ENCODE results near the gene MROH2A. TPM values are rescaled to one million over a fixed set of nuclear protein-coding genes. Genes with fewer than 3 reads are reported as not detected.
"Not testable (repeated sequence)": the region's sequence is repeated elsewhere in the genome, so short reads cannot be mapped to it uniquely, and the experiment has no call there.

The MROH2A gene, protein sequence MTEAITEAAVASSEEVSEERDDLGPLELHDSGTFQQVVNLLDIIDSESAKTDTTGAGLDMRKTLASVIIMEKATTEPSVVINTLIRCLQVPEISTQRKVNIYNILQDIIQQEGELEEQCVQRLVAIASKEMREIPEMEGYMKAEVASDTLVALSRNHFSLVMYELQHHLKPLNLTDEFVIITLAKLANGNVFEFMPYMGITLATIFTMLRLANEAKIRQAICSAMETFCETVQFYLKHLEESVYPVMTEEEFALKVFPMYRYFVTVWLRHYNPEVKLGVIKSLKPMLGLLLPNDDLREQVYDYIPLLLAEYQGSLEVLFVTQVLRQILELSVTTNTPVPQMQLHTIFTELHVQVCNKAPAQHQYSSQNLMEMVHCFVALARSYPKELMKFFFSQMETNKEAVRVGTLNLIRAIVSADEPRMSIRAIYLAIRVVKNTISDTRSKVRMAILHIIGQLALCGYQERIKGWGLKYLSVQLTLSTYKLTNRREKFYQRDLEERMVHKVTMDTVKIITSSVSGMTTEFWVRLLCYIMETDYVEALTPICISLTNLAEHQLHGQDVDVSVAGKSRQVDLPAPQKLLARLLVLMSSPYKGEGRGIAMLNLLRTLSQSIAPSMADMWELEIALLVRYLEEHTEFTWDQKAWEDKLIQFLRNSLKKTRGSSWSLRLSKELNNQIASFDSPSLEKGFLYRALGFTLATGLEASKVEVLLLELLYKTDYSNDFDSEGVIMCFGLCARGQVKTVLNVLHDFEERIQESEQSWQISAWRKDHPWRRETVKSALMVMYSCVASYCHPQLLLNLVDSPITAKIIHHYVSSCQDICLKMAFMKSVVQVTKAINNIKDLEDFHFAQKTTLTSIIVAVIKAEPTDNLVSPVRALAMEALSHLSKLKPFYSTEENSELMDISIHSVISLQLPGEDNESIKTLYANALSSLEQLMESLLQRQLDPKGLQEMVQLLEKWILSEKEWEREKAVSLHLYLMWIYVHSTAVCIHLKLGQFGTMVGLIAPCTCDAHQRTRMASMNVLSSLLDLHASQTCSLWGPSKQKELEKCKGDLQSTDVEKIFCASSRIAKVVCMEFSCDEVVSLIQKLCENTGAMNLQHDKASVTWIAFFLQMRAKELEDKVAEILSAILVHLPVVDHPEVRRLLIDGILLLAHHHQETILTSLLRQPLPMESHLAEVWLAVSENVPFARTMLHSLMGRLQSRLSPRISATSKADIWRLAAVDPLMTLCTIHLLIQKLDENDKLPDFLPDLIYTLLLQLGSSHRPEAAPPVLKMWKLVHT (N-terminal part only)
- total RNA-seq, result not detected in 2 replicates

DNA sequence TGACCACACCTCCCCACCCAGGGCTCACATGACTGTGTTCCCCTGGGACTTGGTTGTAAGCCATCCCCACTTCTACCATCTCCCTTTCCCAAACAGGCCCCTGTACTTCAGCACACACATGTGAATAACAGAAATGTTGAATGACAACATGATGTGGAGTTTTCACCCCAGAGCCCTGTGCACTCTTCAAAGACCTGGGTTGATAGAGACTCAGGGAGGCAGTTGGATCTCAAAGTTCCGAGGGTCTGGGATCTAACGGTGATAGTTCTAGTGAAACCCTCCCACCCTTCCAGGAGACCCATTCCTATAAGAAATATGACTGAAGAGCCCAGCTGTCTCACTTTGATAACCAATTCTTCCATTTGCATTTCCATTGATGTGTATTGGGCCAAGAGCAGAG is at the start of gene MROH2A:
Gene MROH2A, plus strand, starts transcription at position 301 of the 400 bp plus-strand sequence. CDS start 1,029 bp downstream, outside the sequence.
- no peak for DNase-seq

DNA sequence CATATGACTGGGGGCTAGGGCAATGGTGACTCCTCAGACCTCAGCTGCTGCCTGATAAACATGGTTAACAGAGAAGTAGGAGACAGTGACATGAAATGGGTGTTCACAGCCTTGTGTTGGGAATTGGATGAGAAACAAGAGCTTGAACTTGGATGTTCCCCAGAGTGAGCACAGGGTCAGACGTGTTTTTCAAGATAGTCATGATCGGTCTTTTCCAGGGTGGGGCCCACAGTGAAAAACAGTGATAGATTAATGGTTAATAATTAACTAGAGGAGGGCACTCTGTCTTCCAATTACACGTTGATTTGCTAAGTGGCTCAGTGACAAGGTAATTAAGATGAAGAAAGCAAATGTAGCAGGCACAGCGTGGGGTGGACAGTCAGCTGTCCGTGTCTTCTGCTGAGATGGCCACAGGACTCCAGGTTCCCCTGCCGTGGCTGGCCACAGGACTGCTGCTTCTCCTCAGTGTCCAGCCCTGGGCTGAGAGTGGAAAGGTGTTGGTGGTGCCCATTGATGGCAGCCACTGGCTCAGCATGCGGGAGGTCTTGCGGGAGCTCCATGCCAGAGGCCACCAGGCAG is 49.3 kb upstream of the MROH2A start, which contains the start of gene UGT1A3:
Gene UGT1A3, plus strand, starts transcription at position 320 of the 579 bp plus-strand sequence. Its CDS starts 85 bp downstream, at position 405.
- DNase-seq, result no peak

DNA sequence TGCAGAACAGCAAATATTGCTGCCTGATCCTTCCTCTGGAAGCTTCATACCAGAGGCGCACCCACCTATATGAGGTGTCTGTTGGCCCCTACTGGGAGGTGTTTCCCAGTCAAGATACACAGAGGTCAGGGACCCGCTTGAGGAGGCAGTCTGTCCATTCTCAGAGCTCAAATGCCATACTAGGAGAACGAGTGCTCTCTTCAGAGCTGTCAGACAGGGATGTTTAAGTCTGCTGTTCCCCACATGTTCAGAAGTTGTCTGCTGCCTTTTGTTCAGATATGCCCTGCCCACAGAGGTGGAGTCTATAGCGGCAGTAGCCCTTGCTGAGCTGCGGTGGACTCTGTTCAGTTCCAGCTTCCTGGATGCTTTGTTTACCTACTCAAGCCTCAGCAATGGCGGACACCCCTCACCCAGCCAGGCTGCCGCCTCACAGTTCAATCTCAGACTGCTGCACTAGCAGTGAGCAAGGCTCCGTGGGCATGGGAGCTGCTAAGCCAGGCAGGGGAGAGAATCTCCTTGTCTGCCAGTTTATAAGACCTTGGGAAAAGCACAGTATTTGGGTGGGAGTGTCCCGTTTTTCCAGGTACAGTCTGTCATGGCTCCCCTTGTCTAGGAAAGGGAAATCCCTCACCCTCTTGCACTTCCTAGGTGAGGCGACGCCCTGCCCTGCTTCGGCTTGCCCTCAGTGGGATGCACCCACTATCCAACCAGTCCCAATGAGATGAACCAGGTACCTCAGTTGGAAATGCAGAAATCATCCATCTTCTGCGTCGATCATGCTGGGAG is 41.1 kb upstream of the MROH2A start:
- DNase-seq, result not testable (repeated sequence)

DNA sequence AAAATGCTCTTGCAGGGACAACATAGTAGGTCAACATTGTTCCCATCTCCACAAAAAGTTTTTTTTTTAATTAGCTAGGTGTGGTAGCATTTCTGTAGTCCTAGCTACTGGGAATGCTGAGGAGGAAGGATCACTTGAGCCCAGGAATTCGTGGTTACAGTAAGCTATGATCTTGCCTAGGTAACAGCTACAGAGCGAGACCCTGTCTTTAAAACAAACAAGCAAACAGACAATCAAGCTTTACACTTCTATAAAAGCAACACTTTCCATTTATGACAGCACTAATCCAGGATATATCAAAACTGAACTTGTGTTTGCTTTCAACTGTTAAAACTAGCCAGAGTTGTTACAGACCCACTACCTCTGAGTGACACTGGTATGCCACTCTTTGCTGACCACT is 37.3 kb upstream of the MROH2A start:
- no peak for DNase-seq

DNA sequence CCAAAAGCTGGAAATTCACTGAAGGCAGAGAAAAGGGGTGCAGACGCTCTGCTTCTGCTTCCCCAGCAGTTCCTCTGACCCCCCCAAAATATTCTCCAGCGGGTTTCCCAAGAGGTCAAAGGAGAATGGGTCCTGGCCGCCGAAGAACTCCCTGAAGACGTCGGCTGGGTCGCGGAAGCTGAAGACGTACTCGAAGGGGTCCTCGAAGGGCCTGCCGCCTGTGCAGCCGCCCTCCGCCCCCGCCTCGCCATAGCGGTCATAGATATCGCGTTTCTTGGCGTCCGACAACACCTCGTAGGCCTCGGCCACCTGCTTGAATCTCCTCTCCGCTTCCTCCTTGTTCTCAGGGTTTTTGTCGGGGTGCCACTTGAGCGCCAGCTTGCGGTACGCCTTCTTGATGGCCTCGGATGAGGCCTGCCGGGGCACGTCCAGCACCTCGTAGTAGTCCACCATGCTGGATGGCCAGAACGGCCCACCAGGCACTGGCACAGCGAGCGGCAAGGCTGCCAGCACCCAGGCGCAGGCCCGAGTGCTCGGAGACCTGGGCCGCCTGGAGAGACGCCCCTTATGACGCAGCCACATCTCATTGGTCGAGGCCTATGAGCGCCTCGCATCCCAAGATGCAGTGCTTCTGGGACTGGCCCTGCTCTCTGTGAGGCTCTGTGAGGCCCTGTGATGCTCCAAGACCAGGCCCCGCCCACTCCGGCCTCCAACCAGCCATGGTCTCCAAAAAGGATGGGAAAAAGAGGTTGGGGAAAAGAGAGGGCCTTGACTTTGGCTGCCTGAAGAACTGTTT is 34.5 kb upstream of the MROH2A start:
- DNase-seq, result no peak

DNA sequence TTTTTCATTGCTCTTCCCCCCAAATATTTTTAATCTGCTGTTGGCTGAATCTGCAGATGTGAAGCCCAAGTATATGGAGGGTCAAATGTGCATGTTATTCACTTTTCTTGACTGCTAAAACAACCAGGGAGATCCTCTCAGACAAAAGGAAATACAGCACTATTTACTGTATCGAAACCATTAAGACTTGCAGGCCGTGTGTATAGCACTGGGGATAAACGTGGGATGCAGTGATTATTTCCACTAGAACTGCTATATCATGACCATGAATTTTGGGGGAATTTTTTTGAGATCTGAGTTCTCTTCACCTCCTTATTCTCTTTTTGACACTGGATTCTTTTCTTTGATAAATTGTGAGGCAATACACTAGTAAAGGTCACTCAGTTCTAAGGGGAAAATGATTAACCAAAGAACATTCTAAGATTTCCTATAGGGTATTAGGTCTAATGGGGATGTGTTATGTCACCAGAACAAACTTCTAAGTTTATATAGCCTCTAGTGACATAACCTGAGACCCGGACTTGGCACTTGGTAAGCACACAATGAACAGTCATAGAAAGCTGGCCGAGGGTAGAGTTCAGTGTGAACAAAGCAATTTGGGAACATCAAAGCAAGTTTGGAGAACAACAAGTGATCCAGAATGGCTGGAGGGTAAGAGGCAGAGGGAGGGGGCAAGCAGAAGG is 32.9 kb upstream of the MROH2A start:
- no peak for DNase-seq

DNA sequence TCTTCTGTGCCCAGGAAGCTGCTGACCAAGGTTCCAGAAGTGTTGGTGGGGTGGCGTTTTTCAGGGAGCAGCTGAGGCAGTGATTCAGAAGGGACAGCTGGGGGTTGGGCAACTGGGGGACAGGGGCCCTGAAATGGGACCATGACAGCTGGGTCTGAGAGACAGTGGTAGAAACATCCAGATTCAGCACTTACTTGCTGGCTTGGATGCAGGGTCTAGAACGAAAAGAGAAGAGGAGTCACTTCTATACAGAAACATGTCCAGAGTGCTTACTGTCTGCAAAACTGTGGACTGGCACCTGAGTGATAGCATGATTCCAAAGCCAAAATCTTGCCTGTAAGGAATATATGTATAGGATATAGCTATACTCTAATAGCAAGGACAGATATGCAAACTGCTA is 32.3 kb upstream of the MROH2A start:
- DNase-seq, result not testable (repeated sequence)

DNA sequence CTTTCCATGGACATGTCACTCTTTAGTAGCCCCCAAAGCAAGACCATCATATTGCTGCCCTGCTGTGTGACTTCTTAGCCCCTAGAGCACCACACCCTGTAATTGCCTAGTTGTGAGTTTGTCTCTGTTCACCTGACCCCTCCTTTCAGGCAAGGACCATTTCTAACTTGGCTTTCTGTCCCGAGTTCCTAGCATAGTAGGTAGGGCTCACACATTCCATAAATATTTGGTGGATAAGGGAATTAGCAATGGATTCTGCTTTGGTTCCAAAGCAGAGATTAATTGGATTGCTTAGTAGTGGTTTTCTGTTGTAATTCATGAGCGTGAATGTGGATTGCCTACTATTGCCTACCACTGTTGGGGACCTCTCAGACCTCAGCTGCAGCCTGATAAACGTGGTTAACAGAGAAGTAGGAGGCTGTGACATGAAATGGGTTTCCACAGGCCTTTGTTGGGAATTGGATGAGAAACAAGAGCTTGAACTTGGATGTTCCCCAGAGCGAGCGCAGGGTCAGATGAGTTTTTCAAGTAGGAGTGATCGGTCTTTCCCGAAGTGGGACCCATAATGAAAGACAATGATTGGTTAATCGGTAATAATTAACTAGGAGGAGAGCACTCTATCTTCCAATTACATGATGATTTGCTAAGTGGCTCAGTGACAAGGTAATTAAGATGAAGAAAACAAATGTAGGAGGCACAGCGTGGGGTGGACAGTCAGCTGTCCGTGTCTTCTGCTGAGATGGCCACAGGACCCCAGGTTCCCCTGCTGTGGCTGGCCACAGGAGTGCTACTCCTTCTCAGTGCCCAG is 31.5 kb upstream of the MROH2A start:
- DNase-seq, result no peak

DNA sequence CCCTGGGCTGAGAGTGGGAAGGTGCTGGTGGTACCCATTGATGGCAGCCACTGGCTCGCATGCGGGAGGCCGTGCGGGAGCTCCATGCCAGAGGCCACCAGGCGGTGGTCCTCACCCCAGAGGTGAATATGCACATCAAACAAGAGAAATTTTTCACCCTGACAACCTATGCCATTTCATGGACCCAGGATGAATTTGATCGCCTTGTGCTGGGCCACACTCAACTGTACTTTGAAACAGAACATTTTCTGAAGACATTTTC is 30.9 kb upstream of the MROH2A start:
- DNase-seq, result no peak

DNA sequence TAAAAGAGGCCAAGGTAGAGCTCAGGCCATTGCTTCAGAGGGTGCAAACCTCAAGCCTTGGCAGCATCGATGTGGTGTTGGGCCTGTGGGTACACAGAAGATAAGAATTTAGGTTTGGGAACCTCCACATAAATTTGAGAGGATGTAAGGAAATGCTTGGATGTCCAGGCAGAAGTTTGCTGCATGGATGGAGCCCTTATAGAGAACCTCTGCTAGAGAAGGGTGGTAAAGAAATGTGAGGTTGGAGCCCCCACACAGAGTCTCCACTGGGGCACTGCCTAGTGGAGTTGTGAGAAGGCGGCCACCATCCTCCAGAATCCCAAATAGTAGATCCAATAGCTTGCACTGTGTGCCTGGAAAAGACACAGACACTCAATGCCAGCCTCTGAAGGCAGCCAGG is 27.4 kb upstream of the MROH2A start:
- DNase-seq, result not testable (repeated sequence)

DNA sequence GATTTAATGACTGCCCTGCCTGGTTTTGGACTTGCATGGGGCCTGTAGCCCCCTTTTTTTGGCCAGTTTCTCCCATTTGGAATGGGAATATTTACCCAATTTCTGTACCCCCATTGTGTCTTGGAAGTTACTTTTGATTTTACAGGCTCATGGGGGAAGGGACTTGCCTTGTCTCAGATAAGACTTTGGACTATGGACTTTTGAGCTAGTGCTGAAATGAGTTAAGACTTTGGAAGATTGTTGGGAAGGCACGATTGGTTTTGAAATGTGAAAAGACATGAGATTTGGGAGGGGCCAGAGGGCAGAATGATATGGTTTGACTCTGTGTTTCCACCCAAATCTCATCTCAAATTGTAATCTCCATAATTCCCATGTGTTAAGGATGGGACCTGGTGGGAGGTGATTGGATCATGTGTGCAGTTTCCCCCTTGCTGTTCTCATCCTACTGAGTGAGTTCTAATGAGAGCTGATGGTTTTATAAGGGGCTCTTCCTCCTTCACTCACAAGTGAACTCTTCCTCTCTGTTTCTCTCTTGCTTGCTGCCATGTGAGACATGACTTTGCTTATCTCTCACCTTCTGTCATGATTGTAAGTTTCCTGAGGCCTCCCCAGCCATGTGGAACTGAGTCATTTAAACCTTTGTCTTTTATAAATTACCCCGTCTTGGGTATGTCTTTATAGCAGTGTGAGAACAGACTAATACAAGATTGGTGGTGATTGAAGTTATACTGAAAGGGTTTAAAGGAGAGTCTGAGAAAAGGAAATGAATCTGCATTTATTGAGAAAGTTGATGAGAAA is 26.7 kb upstream of the MROH2A start:
- not testable (repeated sequence) for DNase-seq

DNA sequence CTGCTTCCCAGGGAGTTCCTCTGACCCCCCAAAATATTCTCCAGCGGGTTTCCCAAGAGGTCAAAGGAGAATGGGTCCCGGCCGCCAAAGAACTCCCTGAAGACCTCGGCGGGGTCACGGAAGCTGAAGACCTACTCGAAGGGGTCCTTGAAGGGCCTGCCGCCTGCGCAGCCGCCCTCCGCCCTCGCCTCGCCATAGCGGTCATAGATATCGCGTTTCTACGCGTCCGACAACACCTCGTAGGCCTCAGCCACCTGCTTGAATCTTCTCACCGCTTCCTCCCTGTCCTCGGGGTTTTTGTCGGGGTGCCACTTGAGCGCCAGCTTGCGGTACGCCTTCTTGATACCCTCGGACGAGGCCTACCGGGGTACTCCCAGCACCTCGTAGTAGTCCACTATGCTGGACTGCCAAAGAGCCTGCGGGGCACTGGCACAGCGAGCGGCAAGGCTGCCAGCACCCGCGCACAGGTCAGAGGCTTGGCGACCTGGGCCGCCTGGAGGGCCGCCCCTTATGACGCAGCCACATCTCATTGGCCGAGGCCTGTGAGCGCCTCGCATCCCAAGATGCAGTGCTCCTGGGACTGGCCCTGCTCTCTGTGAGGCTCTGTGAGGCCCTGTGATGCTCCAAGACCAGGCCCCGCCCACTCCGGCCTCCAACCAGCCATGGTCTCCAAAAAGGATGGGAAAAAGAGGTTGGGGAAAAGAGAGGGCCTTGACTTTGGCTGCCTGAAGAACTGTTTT is 23.1 kb upstream of the MROH2A start:
- no peak for DNase-seq

DNA sequence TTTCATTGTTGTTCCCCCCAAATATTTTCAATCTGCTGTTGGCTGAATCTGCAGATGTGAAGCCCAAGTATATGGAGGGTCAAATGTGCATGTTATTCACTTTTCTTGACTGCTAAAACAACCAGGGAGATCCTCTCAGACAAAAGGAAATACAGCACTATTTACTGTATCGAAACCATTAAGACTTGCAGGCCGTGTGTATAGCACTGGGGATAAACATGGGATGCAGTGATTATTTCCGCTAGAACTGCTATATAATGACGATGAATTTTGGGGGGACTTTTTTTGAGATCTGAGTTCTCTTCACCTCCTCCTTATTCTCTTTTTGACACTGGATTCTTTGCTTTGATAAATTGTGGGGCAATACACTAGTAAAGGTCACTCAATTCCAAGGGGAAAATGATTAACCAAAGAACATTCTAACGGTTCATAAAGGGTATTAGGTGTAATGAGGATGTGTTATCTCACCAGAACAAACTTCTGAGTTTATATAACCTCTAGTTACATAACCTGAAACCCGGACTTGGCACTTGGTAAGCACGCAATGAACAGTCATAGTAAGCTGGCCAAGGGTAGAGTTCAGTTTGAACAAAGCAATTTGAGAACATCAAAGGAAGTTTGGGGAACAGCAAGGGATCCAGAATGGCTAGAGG is 21.6 kb upstream of the MROH2A start:
- no peak for DNase-seq

DNA sequence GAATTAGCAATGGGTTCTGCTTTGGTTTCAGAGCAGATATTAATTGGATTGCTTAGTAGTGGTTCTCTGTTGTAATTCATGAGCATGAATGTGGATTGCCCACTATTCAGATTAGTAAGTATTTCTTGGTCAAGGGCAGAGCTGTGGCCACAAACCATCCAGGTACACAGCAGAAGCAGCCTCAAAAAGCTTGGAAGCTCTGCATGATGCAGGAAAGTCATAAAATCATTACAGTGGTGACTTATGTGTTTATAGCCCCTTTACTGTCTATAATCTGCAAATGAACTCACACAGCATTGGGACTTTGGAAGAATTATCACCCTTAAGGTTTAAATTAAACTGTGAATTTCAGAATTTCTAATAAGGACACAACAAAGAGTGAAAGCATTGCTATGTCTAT is 20.0 kb upstream of the MROH2A start:
- no peak for DNase-seq

DNA sequence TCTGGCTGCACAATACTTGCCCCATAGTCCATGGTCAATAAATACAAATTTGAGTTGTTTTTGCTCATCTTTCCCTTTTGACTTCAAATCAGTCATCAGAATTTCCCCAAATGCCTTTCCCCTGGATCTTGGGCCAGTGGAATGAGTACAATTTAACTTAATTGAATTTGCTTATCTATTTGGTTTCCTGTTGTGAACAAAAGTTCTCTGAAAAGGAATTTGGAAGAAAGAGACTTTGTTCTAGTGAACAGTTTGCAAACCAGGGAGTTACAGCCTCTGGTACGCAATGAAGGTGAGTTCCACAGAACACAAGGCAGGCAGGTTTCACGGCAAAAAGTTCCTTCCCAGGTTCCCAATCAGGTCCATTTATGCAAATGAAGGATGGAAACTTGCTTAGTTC is 19.3 kb upstream of the MROH2A start:
- no peak for DNase-seq

DNA sequence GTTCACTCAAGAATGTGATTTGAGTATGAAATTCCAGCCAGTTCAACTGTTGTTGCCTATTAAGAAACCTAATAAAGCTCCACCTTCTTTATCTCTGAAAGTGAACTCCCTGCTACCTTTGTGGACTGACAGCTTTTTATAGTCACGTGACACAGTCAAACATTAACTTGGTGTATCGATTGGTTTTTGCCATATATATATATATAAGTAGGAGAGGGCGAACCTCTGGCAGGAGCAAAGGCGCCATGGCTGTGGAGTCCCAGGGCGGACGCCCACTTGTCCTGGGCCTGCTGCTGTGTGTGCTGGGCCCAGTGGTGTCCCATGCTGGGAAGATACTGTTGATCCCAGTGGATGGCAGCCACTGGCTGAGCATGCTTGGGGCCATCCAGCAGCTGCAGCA is 18.1 kb upstream of the MROH2A start, which contains the start of gene UGT1A1:
Gene UGT1A1, plus strand, starts transcription at position 228 of the 400 bp plus-strand sequence. Its CDS starts 18 bp downstream, at position 246.
- DNase-seq, result no peak
